GM19193 (cell line): ENCODE measurements around the gene PRAC2.

ENCODE experiments used
- POLR2A ChIP-seq: IDR thresholded peaks from 4 replicates; pipeline ENCODE4 v1.6.1; 2011; ENCODE audit not compliant: insufficient read depth, insufficient read length; ENCODE audit errors: extremely low read depth

Gene PRAC2

DNA sequence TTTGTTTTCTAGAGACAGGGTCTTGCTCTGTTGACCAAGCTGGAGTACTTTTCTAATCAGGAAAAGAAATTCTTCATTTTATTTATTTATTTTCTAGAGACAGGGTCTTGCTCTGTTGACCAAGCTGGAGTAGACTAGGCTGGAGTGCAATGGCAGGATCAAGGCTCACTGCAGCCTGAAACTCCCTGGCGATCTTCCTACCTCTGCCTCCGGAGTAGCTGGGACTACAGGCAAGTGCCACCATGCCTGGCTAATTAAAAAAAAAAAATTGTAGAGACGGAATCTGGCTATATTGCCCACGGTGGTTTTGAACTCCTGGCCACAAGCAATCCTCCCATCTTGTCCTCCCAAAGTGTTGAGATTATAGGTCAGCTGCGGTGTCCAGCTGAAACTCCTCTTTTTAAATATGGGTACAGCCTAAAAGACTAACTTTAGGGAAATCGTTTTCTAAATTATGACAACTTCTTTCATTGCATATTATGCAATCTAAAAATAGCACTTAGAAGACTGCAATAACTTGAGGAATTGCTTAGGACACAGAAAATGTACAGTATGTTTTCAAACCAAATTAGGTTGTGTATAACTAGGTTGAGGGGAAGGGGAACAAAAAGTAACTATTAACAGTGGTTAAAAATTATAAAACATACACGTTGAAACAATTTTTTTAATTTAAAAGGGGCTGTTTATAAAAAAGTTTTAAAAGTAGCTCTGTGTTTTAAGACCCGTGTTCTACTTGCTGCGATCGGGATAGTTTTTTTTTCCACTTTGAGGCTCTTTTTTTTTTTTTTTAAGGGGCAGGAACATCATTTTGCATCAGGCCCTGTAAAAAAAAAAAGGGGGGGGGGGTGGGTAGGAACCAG, 5.4 kb upstream of the PRAC2 start:
- no peak for TF ChIP-seq POLR2A

DNA sequence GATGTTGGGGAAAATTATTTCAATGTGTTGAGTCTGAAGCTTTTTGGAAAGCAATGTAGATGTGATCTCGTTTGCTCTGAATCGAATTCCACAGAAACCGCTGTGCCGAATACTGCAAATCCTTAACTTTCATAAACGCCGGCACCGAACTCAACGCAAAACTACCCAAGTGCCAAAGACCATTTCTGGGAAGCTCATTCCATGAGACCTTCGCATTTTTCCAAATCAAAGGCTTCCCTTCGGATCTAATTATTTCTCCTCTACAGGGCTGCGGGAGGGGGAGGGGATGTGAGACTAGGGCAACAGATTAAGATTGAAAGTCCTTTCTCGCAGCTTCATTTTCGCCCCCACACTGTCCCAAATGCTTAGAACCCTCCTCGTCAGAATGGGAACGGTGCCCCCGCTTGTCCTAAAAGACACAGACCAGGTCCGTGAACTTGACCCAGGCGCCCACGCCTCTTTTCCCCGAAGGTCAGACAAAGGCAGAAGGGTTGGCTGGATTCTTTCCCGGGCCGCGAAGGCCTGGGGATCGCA, 4.7 kb upstream of the PRAC2 start:
- TF ChIP-seq POLR2A: no peak

DNA sequence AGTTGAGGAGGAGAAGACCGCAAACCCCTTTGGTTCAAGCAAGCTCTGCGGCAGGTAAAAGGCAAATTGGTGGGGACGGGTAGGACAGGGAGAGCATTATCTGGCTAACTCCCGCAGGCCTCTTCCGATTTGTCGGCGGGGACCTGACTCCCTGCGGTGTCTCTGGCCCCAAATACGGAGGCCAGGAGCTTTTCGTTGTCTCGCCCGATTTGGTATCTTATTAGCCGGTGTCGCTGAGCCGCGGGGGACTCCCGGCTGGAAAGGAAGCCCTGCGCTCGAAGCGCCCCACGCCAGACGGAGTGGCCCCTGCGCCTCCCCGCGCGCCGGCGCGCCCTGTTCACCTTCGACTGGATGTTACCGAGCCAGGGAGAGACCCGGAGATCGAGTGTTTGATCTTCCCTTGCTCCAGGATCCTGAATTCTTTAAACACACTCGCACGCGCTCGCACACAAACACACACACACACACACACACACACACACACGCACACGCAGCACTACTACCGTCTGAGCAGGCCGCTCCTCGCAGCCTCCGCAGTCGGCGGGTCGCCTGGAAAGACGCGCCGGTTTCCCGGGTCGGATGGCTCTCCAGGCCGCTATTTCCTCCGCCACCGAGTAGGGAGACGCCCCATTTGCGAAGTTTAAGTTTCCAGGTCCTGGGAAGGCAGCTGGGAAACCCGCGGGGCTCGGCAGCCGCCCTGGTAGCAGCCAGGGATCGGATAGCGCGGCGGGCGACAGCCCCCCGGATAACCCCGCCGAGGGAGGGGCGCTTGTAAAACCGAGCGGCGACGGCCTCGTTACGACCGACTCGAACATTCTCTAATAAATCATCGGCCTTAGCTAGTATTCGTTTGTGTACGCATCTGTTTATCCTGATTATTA, 4.0 kb upstream of the PRAC2 start:
- TF ChIP-seq POLR2A: no peak

DNA sequence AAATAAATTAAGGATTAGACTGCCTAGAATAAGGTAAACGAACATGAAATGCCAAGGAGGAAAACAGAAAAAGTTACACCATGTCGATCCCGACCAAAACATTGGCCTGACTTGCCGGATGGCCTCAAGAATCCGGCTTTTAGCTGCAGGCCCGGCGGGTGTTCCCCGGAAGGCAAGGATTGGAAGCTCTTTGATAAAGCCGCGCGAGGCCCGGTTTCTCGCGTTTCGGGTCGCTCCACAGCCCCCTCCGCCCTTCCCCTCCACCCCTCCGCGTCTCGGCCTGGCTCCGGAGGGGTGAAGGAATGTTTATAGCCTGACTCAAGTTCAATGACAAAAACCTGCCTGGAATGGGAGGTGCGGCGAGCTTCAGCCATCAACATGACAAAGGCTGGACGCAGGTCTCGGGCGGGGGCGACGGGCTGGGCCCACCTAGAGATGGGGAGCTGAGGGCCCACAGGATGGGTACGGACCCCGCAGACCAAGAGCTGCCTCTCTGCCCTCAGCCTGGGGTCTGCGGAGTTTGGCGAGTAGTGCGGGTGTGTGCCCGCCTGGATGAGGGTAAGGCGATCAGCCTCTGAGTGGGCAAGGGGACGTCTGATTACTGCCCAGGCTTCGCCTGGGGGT, 3.2 kb upstream of the PRAC2 start:
- TF ChIP-seq POLR2A: no peak

DNA sequence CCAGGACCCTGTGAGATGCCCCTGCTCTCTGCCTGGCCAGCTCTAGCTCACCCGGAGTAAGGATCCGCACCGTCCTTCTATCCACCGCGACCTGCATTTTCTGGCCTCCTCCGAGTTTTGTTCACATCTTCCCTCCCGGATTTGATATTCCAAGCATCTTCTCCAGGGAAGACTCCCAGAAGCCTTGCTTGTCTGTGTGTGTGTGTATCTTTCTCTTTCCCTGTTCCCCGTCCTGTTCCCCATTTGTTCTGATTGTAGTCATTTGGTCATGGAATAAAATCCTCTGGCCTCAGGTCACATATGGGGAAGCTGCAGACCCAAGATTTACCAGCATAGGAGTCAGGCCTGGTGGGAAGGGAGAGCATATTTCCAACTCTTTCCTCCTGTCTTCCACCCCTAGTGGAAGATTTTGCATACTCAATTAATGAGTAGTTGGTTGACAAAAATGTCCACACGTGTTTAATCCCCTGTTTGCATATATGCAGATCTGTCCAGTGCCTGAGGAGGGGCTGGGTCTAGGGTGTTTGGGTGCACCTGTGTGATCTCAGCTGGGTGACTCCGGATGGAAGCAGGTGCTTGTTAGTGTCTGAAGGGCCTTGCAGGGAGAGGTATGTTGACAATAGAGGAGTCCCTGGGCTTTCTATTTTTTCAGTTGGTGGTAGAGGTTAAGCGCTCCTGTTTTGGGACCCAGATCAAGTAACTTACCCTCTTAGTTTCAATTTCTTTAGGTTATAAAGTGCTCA, 2.5 kb upstream of the PRAC2 start:
- TF ChIP-seq POLR2A: no peak

DNA sequence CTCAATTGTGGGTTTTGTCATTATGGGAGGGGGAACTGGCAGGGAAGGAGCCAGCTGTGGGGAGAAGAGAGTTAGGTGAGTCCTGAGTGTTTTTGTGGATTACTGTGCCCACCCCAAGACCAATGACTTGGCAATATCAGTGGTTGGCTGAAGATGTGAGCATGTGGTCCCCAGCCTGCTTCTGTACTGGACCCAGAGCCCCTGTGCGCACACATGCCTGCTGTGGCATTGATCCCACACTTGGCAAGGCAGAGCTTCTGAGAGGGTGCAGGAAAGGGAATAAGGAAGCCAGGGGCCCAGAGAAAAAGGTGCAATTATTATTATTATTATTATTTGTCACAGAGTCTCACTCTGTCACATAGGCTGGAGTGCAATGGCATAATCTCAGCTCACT, 2.0 kb upstream of the PRAC2 start:
- no peak for TF ChIP-seq POLR2A

DNA sequence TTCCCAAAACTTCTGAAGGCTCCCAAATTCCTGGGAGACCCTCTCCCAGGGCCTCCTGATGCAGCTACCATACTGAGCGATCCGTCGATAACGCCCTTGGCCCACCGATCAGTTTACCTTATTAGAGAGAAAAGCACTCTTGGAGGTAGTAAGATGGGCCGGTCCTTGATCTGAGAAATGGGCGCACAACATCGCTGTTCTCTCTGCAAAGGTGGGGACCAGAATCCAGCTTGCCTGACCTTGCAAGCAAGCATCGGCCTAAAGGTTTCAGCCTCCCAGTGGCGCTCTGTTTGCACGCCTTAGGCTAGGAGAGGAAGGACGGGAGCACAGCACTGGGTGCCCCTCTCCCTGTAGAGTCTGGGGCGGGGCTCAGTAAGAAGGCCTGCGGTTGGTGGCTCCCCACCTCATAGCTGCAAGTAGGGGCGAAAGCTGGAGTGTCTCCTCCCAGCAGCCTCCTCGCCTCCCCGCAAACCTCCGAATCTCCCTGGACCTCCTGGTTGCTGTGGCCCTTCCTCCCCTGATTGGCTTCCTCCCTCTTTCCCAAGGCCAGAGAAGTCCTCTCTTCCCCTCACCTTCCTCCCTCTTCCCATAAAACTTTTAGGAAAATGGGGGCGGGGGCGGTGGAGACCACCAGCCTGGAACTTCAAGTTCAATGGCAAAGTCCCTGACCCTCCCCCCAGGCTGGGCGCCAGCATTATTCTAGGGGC, 631 bp upstream of the PRAC2 start, which contains the start of gene PRAC1:
Gene PRAC1, minus strand, starts transcription at position 318 of the 707 bp plus-strand sequence. Its CDS starts 126 bp downstream, at position 192.
- no peak for TF ChIP-seq POLR2A

DNA sequence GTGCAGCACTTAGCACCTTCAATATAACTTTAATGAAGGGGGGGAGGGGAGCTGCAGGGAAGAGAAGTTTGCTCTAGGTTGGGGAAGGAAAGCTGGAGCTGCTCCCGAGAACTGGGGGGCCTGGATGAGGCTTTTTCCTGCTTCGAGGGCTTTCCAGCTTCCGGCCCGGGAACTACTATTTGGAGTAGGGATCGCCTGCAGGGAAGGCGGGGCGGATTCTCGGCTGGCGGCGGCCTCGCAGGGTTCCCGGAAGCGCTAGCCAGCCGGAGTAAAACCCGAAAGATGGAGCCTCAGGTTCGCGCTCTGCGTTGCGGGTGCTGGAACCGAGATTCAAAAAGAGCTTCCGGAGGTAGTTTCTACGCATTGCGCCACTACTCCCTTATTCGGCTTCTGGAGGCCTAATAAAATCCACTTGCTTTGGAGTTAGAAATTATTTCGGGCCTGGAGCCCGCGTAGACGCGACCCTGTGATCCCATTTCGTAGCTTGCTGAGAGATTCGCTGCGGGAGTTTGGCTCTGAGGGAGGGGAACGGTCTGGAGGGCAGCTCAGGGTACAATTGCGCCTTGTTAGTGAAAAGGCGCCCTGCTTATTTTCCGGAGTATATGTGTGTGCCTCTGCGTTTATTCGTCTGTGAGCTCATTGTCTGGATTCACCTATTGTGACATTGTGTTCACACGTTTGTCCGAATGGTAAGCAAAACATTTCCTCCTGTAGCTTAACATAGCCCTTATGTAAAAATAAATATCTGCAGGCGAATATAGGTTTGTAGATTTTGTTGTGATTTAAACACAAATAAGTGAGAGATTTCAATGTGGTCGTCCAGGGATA, 652 bp downstream of the PRAC2 start:
- no peak for TF ChIP-seq POLR2A

GRCh38 chr17:48724251-48725003, 1.4 kb downstream of the PRAC2 start:
- no peak for TF ChIP-seq POLR2A

GRCh38 chr17:48725004-48725287, 2.0 kb downstream of the PRAC2 start:
- TF ChIP-seq POLR2A: no peak

GRCh38 chr17:48725288-48726064, 2.5 kb downstream of the PRAC2 start:
- no peak for TF ChIP-seq POLR2A
